Bronchial epithelial cell (primary cell): ENCODE measurements around the gene ARIH1. TPM values are rescaled to one million over a fixed set of nuclear protein-coding genes. Genes with fewer than 3 reads are reported as not detected.

Source experiments
- DNase-seq: peaks from one replicate; pipeline ENCODE4 v3.0.0-alpha.2; 2010; ENCODE audit warnings: low read depth
- FAIRE-seq: peaks from 2 replicates; lab custom pipeline; 2011; peaks lifted over from hg19 to GRCh38; lab: Jason Lieb, UNC
- H3K27me3 ChIP-seq: 2 replicates; pipeline ENCODE4 v1.5.1; 2011; ENCODE audit warnings: low read length; ENCODE audit not compliant: control insufficient read depth, insufficient read depth
- H3K36me3 ChIP-seq: 2 replicates; pipeline ENCODE4 v1.5.1; 2011; ENCODE audit warnings: low read length; ENCODE audit not compliant: control insufficient read depth, insufficient read depth
- H3K4me3 ChIP-seq: 2 replicates; pipeline ENCODE4 v1.5.1; 2011; ENCODE audit warnings: mild to moderate bottlenecking, low read depth, low read length, control low read depth
- total RNA-seq: library from RNA; depleted of rRNA; stranded (reverse); fragments of >200 nt; gene quantifications from 2 replicates; pipeline ENCODE4 v1.2.1, GENCODE V29; 2014
- TF ChIP-seq, protein P1 (sequence below): IDR thresholded peaks from 2 replicates; pipeline ENCODE4 v1.5.1; 2011; ENCODE audit warnings: mild to moderate bottlenecking, moderate library complexity, low read length, control low read depth, inconsistent platforms; ENCODE audit not compliant: insufficient read depth, severe bottlenecking

The ARIH1 gene
- total RNA-seq, 1 donor from 2014 or later = 24.7 TPM

- Histone ChIP-seq H3K4me3 (no peak overlapping the region), H3K27me3 (no peaks in the 10 kb centered on the region), H3K36me3 (peaks cover 1% of the 10 kb centered on the region)
- DNase-seq (no peak), FAIRE-seq (no peak)
- TF ChIP-seq, protein P1, sequence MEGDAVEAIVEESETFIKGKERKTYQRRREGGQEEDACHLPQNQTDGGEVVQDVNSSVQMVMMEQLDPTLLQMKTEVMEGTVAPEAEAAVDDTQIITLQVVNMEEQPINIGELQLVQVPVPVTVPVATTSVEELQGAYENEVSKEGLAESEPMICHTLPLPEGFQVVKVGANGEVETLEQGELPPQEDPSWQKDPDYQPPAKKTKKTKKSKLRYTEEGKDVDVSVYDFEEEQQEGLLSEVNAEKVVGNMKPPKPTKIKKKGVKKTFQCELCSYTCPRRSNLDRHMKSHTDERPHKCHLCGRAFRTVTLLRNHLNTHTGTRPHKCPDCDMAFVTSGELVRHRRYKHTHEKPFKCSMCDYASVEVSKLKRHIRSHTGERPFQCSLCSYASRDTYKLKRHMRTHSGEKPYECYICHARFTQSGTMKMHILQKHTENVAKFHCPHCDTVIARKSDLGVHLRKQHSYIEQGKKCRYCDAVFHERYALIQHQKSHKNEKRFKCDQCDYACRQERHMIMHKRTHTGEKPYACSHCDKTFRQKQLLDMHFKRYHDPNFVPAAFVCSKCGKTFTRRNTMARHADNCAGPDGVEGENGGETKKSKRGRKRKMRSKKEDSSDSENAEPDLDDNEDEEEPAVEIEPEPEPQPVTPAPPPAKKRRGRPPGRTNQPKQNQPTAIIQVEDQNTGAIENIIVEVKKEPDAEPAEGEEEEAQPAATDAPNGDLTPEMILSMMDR = no peak
Observed at GRCh38 chr15:72496783-72497182, 22.7 kb downstream of the ARIH1 start.

- Histone ChIP-seq H3K36me3 (peaks cover 1% of the 10 kb centered on the region), H3K27me3 (no peaks in the 10 kb centered on the region), H3K4me3 (no peak overlapping the region)
- FAIRE-seq = no peak
- no peak for DNase-seq
- TF ChIP-seq, protein P1 = no peak
Observed at GRCh38 chr15:72497402-72497801, 23.3 kb downstream of the ARIH1 start.

GRCh38 chr15:72502220-72502809, 28.2 kb downstream of the ARIH1 start:
- TF ChIP-seq, protein P1 = no peak
- DNase-seq (no peak), FAIRE-seq (no peak)
- Histone ChIP-seq H3K27me3 (no peaks in the 10 kb centered on the region), H3K4me3 (no peak overlapping the region), H3K36me3 (no peaks in the 10 kb centered on the region)

GRCh38 chr15:72503147-72503546, 29.0 kb downstream of the ARIH1 start:
- no peak overlapping the region for H3K4me3 ChIP-seq
- DNase-seq (no peak), FAIRE-seq (no peak)
- H3K36me3 ChIP-seq = no peaks in the 10 kb centered on the region
- TF ChIP-seq, protein P1 = no peak
- H3K27me3 ChIP-seq = no peaks in the 10 kb centered on the region

DNA sequence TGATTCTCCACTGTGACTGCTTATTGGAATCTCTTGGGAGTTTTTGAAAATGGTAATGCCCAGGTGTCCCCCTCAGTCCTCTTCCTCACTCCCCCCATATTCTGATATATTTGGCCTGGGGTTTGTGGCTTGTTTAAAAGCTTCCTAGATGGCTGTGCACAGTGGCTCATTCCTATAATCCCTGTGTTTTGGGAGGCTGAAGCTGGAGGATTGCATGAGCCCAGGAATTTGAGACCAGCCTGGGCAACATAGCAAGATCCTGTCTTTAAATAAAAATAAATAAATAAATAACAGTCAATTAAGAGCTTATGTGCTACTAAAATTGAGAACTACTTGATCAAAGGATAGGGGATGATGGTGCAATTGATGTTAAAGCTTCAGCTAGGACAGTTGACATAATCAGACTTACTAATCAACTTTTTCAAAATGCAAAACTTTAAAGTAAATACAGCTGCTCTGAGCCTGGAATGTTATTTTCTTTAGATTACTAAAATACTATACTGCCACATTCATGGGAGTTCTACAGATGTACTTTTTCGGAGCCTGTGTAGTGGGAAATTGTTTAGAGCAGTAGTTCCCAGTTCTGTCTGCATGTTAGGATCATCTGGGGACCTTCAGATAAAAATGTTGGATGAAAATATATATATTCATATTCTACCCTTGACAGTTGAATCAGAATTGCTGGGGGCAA, 33.4 kb downstream of the ARIH1 start:
- no peak for FAIRE-seq
- DNase-seq = no peak
- H3K27me3 ChIP-seq = no peaks in the 10 kb centered on the region
- TF ChIP-seq, protein P1 = no peak
- no peaks in the 10 kb centered on the region for H3K36me3 ChIP-seq
- H3K4me3 ChIP-seq = no peak overlapping the region
